ENCODE measurements around the gene RAB27A.

- TF ChIP-seq FOS (IDR thresholded peaks at IDR 0.05; ENCODE audit: borderline replicate concordance, insufficient read depth, low read length): no peak
- TF ChIP-seq POLR2A (IDR thresholded peaks at IDR 0.05; ENCODE audit: low read depth, low read length): no peak
- no peak for TF ChIP-seq CTCF (IDR thresholded peaks at IDR 0.05; ENCODE audit: extremely low read depth in 1 of 2, insufficient read depth in 1 of 2, low read depth in 1 of 2, low read length in 2 of 2)
These were observed 39.2 kb downstream of the RAB27A start for GRCh38 chr15:55250392-55250791.
